ENCODE data around the gene SLC17A1. TPM values are rescaled to one million over a fixed set of nuclear protein-coding genes. Genes with fewer than 3 reads are reported as not detected.

SLC17A1 gene
- total and polyA plus RNA-seq, 2 donors from 2014 or later, result 26.3 to 109 TPM

- Histone ChIP-seq H3K27me3 (ENCODE audit: control insufficient read depth, insufficient read depth, low read length) (no peaks in the 10 kb centered on the region), H3K4me3 (ENCODE audit: low read length in 3 of 3) (no peak overlapping the region), H3K9me3 (ENCODE audit: control insufficient read depth in 2 of 3, insufficient read depth in 1 of 3, low read length in 3 of 3) (no peaks in the 10 kb centered on the region), H3K36me3 (ENCODE audit: control insufficient read depth in 2 of 3, insufficient read depth in 3 of 3, low read length in 3 of 3) (peaks cover 0 to 3% (median 0%) of the 10 kb centered on the region in 3 donors), H3K27ac (ENCODE audit: low read depth in 2 of 2, low read length in 2 of 2) (no peak overlapping the region), H3K9ac (ENCODE audit: low read length in 3 of 3) (no peak overlapping the region), H3K4me1 (ENCODE audit: control insufficient read depth in 2 of 3, insufficient read depth in 2 of 3, low read depth in 1 of 3, low read length in 3 of 3) (no peaks in the 10 kb centered on the region)
- intact Hi-C loops (cut with DNase I), result no loop called here
- DNase-seq, result no peak
- FAIRE-seq, result no peak
- no peak for TF ChIP-seq CTCF (IDR thresholded peaks at IDR 0.05; ENCODE audit: borderline replicate concordance, extremely low read depth, insufficient read depth)
Measured at GRCh38 chr6:25764611-25765010, 67.2 kb downstream of the SLC17A1 start.

GRCh38 chr6:25757936-25758642 is 73.8 kb downstream of the SLC17A1 start:
- Histone ChIP-seq H3K27ac (ENCODE audit: low read depth in 2 of 2, low read length in 2 of 2) (no peak overlapping the region), H3K27me3 (ENCODE audit: control insufficient read depth, insufficient read depth, low read length) (no peaks in the 10 kb centered on the region), H3K9ac (ENCODE audit: low read length in 3 of 3) (no peak overlapping the region), H3K4me3 (ENCODE audit: low read length in 3 of 3) (no peak overlapping the region), H3K36me3 (ENCODE audit: control insufficient read depth in 2 of 3, insufficient read depth in 3 of 3, low read length in 3 of 3) (no peaks in the 10 kb centered on the region), H3K9me3 (ENCODE audit: control insufficient read depth in 2 of 3, insufficient read depth in 1 of 3, low read length in 3 of 3) (no peaks in the 10 kb centered on the region), H3K4me1 (ENCODE audit: control insufficient read depth in 2 of 3, insufficient read depth in 2 of 3, low read depth in 1 of 3, low read length in 3 of 3) (peaks cover 0 to 4% (median 0%) of the 10 kb centered on the region in 3 donors)
- no peak for TF ChIP-seq CTCF (IDR thresholded peaks at IDR 0.05; ENCODE audit: borderline replicate concordance, extremely low read depth, insufficient read depth)
- intact Hi-C loops (cut with DNase I), result no loop called here
- DNase-seq, result no peak
- FAIRE-seq, result no peak

- intact Hi-C loops (cut with DNase I), result no loop called here
- no peaks in the 10 kb centered on the region for H3K9me3 ChIP-seq (ENCODE audit: control insufficient read depth in 2 of 3, insufficient read depth in 1 of 3, low read length in 3 of 3)
- no peak overlapping the region for H3K4me3 ChIP-seq (ENCODE audit: low read length in 3 of 3)
- peaks cover 0 to 4% (median 0%) of the 10 kb centered on the region in 3 donors for H3K4me1 ChIP-seq (ENCODE audit: control insufficient read depth in 2 of 3, insufficient read depth in 2 of 3, low read depth in 1 of 3, low read length in 3 of 3)
- H3K27me3 ChIP-seq (ENCODE audit: control insufficient read depth, insufficient read depth, low read length), result no peaks in the 10 kb centered on the region
- H3K36me3 ChIP-seq (ENCODE audit: control insufficient read depth in 2 of 3, insufficient read depth in 3 of 3, low read length in 3 of 3), result no peaks in the 10 kb centered on the region
- H3K27ac ChIP-seq (ENCODE audit: low read depth in 2 of 2, low read length in 2 of 2), result no peak overlapping the region
- no peak for TF ChIP-seq CTCF (IDR thresholded peaks at IDR 0.05; ENCODE audit: borderline replicate concordance, extremely low read depth, insufficient read depth)
- FAIRE-seq (no peak), DNase-seq (no peak)
- no peak overlapping the region for H3K9ac ChIP-seq (ENCODE audit: low read length in 3 of 3)
Measured at GRCh38 chr6:25756382-25757363, 75.2 kb downstream of the SLC17A1 start.
